Measurements from ENCODE around the gene LAMC1. TPM values are rescaled to one million over a fixed set of nuclear protein-coding genes. Genes with fewer than 3 reads are reported as not detected.
"Not testable (repeated sequence)": the region's sequence is repeated elsewhere in the genome, so short reads cannot be mapped to it uniquely, and the experiment has no call there.

The LAMC1 gene
- total RNA-seq, 1 donor from 2014 or later: 263 TPM

GRCh38 chr1:183038333-183038866, 15.2 kb downstream of the LAMC1 start:
- ATAC-seq: no peak
- intact Hi-C loops (cut with DNase I): no loop called here
- no peak for DNase-seq (ENCODE audit: low spot score)

GRCh38 chr1:183038913-183039312, 15.7 kb downstream of the LAMC1 start:
- DNase-seq (ENCODE audit: low spot score): no peak
- intact Hi-C loops (cut with DNase I): no loop called here
- no peak for ATAC-seq

- DNase-seq (ENCODE audit: low spot score) (no peak), ATAC-seq (no peak)
- intact Hi-C loops (cut with DNase I): no loop called here
Observed at GRCh38 chr1:183039330-183039729, 16.1 kb downstream of the LAMC1 start.

- intact Hi-C loops (cut with DNase I): no loop called here
- ATAC-seq (peak; percentile 65), DNase-seq (ENCODE audit: low spot score) (no peak)
Observed at GRCh38 chr1:183039985-183040447, 16.8 kb downstream of the LAMC1 start.

GRCh38 chr1:183040547-183040971, 17.3 kb downstream of the LAMC1 start:
- intact Hi-C loops (cut with DNase I): no loop called here
- peak; percentile 31 for ATAC-seq
- DNase-seq (ENCODE audit: low spot score): no peak

- intact Hi-C loops (cut with DNase I): no loop called here
- no peak for ATAC-seq
- no peak for DNase-seq (ENCODE audit: low spot score)
Observed at GRCh38 chr1:183043254-183043653, 20.0 kb downstream of the LAMC1 start.

GRCh38 chr1:183043872-183044854, 20.9 kb downstream of the LAMC1 start:
- intact Hi-C loops (cut with DNase I): no loop called here
- ATAC-seq: no peak
- DNase-seq (ENCODE audit: low spot score): no peak

- intact Hi-C loops (cut with DNase I): no loop called here
- no peak for ATAC-seq
- no peak for DNase-seq (ENCODE audit: low spot score)
Observed at GRCh38 chr1:183044893-183045649, 21.9 kb downstream of the LAMC1 start.

GRCh38 chr1:183048087-183049085, 25.2 kb downstream of the LAMC1 start:
- ATAC-seq (no peak), DNase-seq (ENCODE audit: low spot score) (no peak)
- intact Hi-C loops (cut with DNase I): no loop called here

GRCh38 chr1:183051546-183051945, 28.3 kb downstream of the LAMC1 start:
- intact Hi-C loops (cut with DNase I): no loop called here
- ATAC-seq: no peak
- DNase-seq (ENCODE audit: low spot score): no peak

GRCh38 chr1:183052861-183053260, 29.6 kb downstream of the LAMC1 start:
- intact Hi-C loops (cut with DNase I): no loop called here
- ATAC-seq (no peak), DNase-seq (ENCODE audit: low spot score) (no peak)

- intact Hi-C loops (cut with DNase I): no loop called here
- ATAC-seq (no peak), DNase-seq (ENCODE audit: low spot score) (no peak)
Observed at GRCh38 chr1:183058851-183059502, 35.8 kb downstream of the LAMC1 start.

GRCh38 chr1:183061194-183061593, 38.0 kb downstream of the LAMC1 start:
- intact Hi-C loops (cut with DNase I): no loop called here
- DNase-seq (ENCODE audit: low spot score) (no peak), ATAC-seq (no peak)

GRCh38 chr1:183063349-183063748, 40.1 kb downstream of the LAMC1 start:
- intact Hi-C loops (cut with DNase I): no loop called here
- DNase-seq (ENCODE audit: low spot score): no peak

GRCh38 chr1:183065168-183065706, 42.0 kb downstream of the LAMC1 start:
- DNase-seq (ENCODE audit: low spot score) (no peak), ATAC-seq (no peak)
- intact Hi-C loops (cut with DNase I): no loop called here

More at GRCh38 chr1:183063349-183063748, 40.1 kb downstream of the LAMC1 start:
- no peak for ATAC-seq

GRCh38 chr1:183066432-183066831, 43.2 kb downstream of the LAMC1 start:
- DNase-seq (ENCODE audit: low spot score); ATAC-seq; intact Hi-C loops (cut with DNase I): not testable (repeated sequence)

GRCh38 chr1:183069562-183070216, 46.5 kb downstream of the LAMC1 start:
- no peak for DNase-seq (ENCODE audit: low spot score)
- intact Hi-C loops (cut with DNase I): no loop called here
- ATAC-seq: no peak
